Measurements from ENCODE around the gene MEPE.

Gene MEPE

GRCh38 chr4:87886083-87886482 lies 53.3 kb downstream of the MEPE start:
- no peak for DNase-seq

GRCh38 chr4:87890753-87891152 lies 58.0 kb downstream of the MEPE start:
- peak; percentile 45 to 47 for DNase-seq

GRCh38 chr4:87895964-87896621 lies 63.3 kb downstream of the MEPE start:
- peak; percentile 88 to 92 for DNase-seq

Measured in inflammatory macrophage treated with lipopolysaccharide for 1 hour (primary cell).